Endodermal cell (in vitro differentiated cells): ENCODE data around the gene KRTAP4-4. TPM values are rescaled to one million over a fixed set of nuclear protein-coding genes. Genes with fewer than 3 reads are reported as not detected.

Experiments used
- DNase-seq: peaks from one replicate; pipeline ENCODE4 v3.0.0-alpha.2; 2017
- H3K27ac ChIP-seq: 2 replicates; pipeline ENCODE4 v1.5.1; 2013; ENCODE audit warnings: mild to moderate bottlenecking, low read depth, low read length, moderate library complexity
- H3K27me3 ChIP-seq: 2 replicates; pipeline ENCODE4 v1.6.1; 2013; ENCODE audit warnings: mild to moderate bottlenecking, low read length, moderate library complexity; ENCODE audit not compliant: insufficient read depth, control insufficient read depth, poor library complexity, severe bottlenecking
- H3K36me3 ChIP-seq: 2 replicates; pipeline ENCODE4 v1.7.0; 2013; ENCODE audit warnings: mild to moderate bottlenecking, low read length, moderate library complexity; ENCODE audit not compliant: control insufficient read depth, insufficient read depth
- H3K4me1 ChIP-seq: one replicate; pipeline ENCODE4 v1.7.0; 2013; ENCODE audit warnings: low read length; ENCODE audit not compliant: control insufficient read depth, insufficient read depth
- H3K4me3 ChIP-seq: 2 replicates; pipeline ENCODE4 v1.5.1; 2013; ENCODE audit warnings: mild to moderate bottlenecking, low read length, moderate library complexity
- H3K9ac ChIP-seq: 2 replicates; pipeline ENCODE4 v1.6.1; 2013; ENCODE audit warnings: mild to moderate bottlenecking, low read length, moderate library complexity; ENCODE audit not compliant: poor library complexity, severe bottlenecking; ENCODE audit errors: extremely low read depth
- H3K9me3 ChIP-seq: 2 replicates; pipeline ENCODE4 v1.6.1; 2013; ENCODE audit warnings: mild to moderate bottlenecking, low read length, moderate library complexity; ENCODE audit not compliant: control insufficient read depth
- H3K27ac Mint-ChIP-seq: 2 replicates; pipeline ENCODE4 v1.8.0; 2020; ENCODE audit warnings: mixed read lengths
- H3K27me3 Mint-ChIP-seq: 2 replicates; pipeline ENCODE4 v1.8.0; 2021; ENCODE audit warnings: mild to moderate bottlenecking, mixed read lengths; ENCODE audit not compliant: insufficient read depth
- H3K36me3 Mint-ChIP-seq: 2 replicates; pipeline ENCODE4 v1.8.0; 2020; ENCODE audit warnings: low read depth, mixed read lengths
- H3K4me1 Mint-ChIP-seq: 2 replicates; pipeline ENCODE4 v1.8.0; 2020; ENCODE audit warnings: mixed read lengths
- H3K4me3 Mint-ChIP-seq: 2 replicates; pipeline ENCODE4 v1.8.0; 2020; ENCODE audit warnings: mild to moderate bottlenecking, moderate library complexity, mixed read lengths
- H3K9me3 Mint-ChIP-seq: 2 replicates; pipeline ENCODE4 v1.8.0; 2020; ENCODE audit warnings: mild to moderate bottlenecking, mixed read lengths
- CTCF ChIP-seq: fragments of 200-600 bp; sonication (generic); conservative IDR thresholded peaks from 2 replicates; pipeline ENCODE4 v1.5.0; 2021; ENCODE audit warnings: antibody characterized with exemption, mild to moderate bottlenecking
- WGBS, 2 experiments: methylation state at CpG; one replicate each; pipeline versions ENCODE4 v1.1.5 to v1.1.7; 2013; ENCODE audit warnings: missing lambda C conversion rate in 2 of 2, mixed read lengths in 1 of 2; ENCODE audit not compliant: insufficient coverage in 1 of 2, insufficient read length in 1 of 2; 5-methylcytosine and 5-hydroxymethylcytosine counted together
- total RNA-seq, 2 donors: library from RNA; stranded (reverse); fragmentation: NEBNext Ultra II Directional in 1 of 2; extraction: Animal tissue kit (Norgen Biotek cat#: 25700) in 1 of 2; gene quantifications; 2 replicates in 1 of 2; 3 replicates in 1 of 2; pipeline ENCODE4 v1.2.1, GENCODE V29; 2021

KRTAP4-4 gene
- total RNA-seq, 2 donors from 2014 or later = not detected

- 68% methylated on average over 2 of the region's 2 CpGs; no CpG with 5 or more reads in 1 of the 2 experiments for WGBS, 2 experiments
- H3K36me3 ChIP-seq = no peaks in the 10 kb centered on the region
- TF ChIP-seq CTCF = no peak
- H3K9me3 Mint-ChIP-seq = no peaks in the 10 kb centered on the region
- H3K27me3 Mint-ChIP-seq = peaks cover 2% of the 10 kb centered on the region
- H3K4me1 Mint-ChIP-seq = no peaks in the 10 kb centered on the region
- no peak overlapping the region for H3K9ac ChIP-seq
- H3K4me3 ChIP-seq = no peak overlapping the region
- no peaks in the 10 kb centered on the region for H3K36me3 Mint-ChIP-seq
- H3K27me3 ChIP-seq = peaks cover 5% of the 10 kb centered on the region
- no peak overlapping the region for H3K27ac ChIP-seq
- DNase-seq = no peak
- no peak overlapping the region for H3K4me3 Mint-ChIP-seq
- H3K9me3 ChIP-seq = no peaks in the 10 kb centered on the region
- no peaks in the 10 kb centered on the region for H3K4me1 ChIP-seq
- H3K27ac Mint-ChIP-seq = no peak overlapping the region
These were observed 6.7 kb downstream of the KRTAP4-4 start for GRCh38 chr17:41153856-41154255.

GRCh38 chr17:41151525-41151924, 9.0 kb downstream of the KRTAP4-4 start:
- no peak for TF ChIP-seq CTCF
- Mint-ChIP-seq H3K9me3 (no peaks in the 10 kb centered on the region), H3K36me3 (no peaks in the 10 kb centered on the region), H3K27me3 (peaks cover 2% of the 10 kb centered on the region), H3K27ac (no peak overlapping the region), H3K4me1 (no peaks in the 10 kb centered on the region), H3K4me3 (no peak overlapping the region)
- Histone ChIP-seq H3K9ac (no peak overlapping the region), H3K4me3 (no peak overlapping the region), H3K36me3 (no peaks in the 10 kb centered on the region), H3K9me3 (no peaks in the 10 kb centered on the region), H3K27me3 (peaks cover 5% of the 10 kb centered on the region), H3K27ac (no peak overlapping the region), H3K4me1 (no peaks in the 10 kb centered on the region)
- DNase-seq = no peak
- WGBS, 2 experiments = 75 to 100% methylated on average over 1 of the region's 2 CpGs

- 92 to 96% methylated on average over 4 of the region's 4 CpGs for WGBS, 2 experiments
- DNase-seq = no peak
- Mint-ChIP-seq H3K27ac (no peak overlapping the region), H3K27me3 (peaks cover 2% of the 10 kb centered on the region), H3K9me3 (peaks cover 2% of the 10 kb centered on the region), H3K36me3 (no peaks in the 10 kb centered on the region), H3K4me1 (no peaks in the 10 kb centered on the region), H3K4me3 (no peak overlapping the region)
- H3K9me3 ChIP-seq = no peaks in the 10 kb centered on the region
- no peak for TF ChIP-seq CTCF
- no peak overlapping the region for H3K27ac ChIP-seq
- peaks cover 5% of the 10 kb centered on the region for H3K27me3 ChIP-seq
- H3K4me1 ChIP-seq = no peaks in the 10 kb centered on the region
- no peaks in the 10 kb centered on the region for H3K36me3 ChIP-seq
- no peak overlapping the region for H3K4me3 ChIP-seq
- H3K9ac ChIP-seq = no peak overlapping the region
These were observed 10.5 kb downstream of the KRTAP4-4 start for GRCh38 chr17:41150026-41150425.
